ENCODE results near the gene HACE1. TPM values are rescaled to one million over a fixed set of nuclear protein-coding genes. Genes with fewer than 3 reads are reported as not detected.
"Not testable (repeated sequence)": the region's sequence is repeated elsewhere in the genome, so short reads cannot be mapped to it uniquely, and the experiment has no call there.

HACE1 gene
- total RNA-seq, 1 experiment from 2014 or later, result 5.5 TPM

- TF ChIP-seq CTCF (IDR thresholded peaks at IDR 0.05; ENCODE audit: unreplicated experiment), result no peak
These were observed 1.1 kb downstream of the HACE1 start for GRCh38 chr6:104858642-104859041.

DNA sequence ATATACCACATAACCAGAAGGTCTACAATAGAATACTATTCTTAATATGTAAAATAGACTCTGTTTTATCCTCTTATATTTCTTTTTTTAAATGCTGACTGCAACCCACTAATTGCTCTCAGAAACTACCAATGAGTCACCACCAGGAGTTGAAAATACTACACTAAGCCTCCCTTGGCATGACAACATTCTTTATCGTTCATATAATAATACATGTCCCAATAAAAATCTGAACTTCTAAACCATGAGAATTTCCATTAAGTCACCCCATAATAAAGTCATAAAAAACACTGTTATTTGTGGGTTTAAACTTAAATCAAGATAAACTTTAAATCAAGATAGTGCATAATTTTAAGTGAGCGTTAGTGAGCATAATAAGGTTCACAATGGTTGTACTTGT, 4.2 kb downstream of the HACE1 start:
- H3K27ac Mint-ChIP-seq (ENCODE audit: low read depth, unreplicated experiment), result no peak overlapping the region
- peak; percentile 16 for DNase-seq (ENCODE audit: unreplicated experiment)
- peaks cover 8% of the 10 kb centered on the region for H3K4me1 Mint-ChIP-seq (ENCODE audit: insufficient read depth, unreplicated experiment)
- intact Hi-C loops (cut with micrococcal nuclease), result no loop called here
- POLR2A ChIA-PET, result no interaction called here
- no peaks in the 10 kb centered on the region for H3K9me3 Mint-ChIP-seq (ENCODE audit: unreplicated experiment)
- no peak for TF ChIP-seq CTCF (IDR thresholded peaks at IDR 0.05; ENCODE audit: unreplicated experiment)
- no peak overlapping the region for H3K4me3 Mint-ChIP-seq (ENCODE audit: unreplicated experiment)
- H3K36me3 Mint-ChIP-seq (ENCODE audit: insufficient read depth, unreplicated experiment), result peaks cover 11% of the 10 kb centered on the region
- no TSS peak for BruUV-seq (replicated peaks)
- H3K27me3 Mint-ChIP-seq (ENCODE audit: insufficient read depth, unreplicated experiment), result no peaks in the 10 kb centered on the region
- CTCF ChIA-PET, result no interaction called here

More at GRCh38 chr6:104858642-104859041, 1.1 kb downstream of the HACE1 start:
- intact Hi-C loops (cut with micrococcal nuclease), result loop anchor here (2.0 kb wide), 1 partner anchor 68 kb away; no protein-coding TSS in a partner anchor
- H3K9me3 Mint-ChIP-seq (ENCODE audit: unreplicated experiment), result no peaks in the 10 kb centered on the region
- no peaks in the 10 kb centered on the region for H3K36me3 Mint-ChIP-seq (ENCODE audit: insufficient read depth, unreplicated experiment)
- H3K4me3 Mint-ChIP-seq (ENCODE audit: unreplicated experiment), result peak overlapping the region; percentile 88
- peaks cover 8% of the 10 kb centered on the region for H3K4me1 Mint-ChIP-seq (ENCODE audit: insufficient read depth, unreplicated experiment)
- POLR2A ChIA-PET, result interaction anchor here (1.3 to 1.8 kb wide), 4 partner anchors 12 to 218 kb away, joined by 3 to 4 read pairs (median 4); no protein-coding TSS in a partner anchor
- H3K27me3 Mint-ChIP-seq (ENCODE audit: insufficient read depth, unreplicated experiment), result no peaks in the 10 kb centered on the region
- no TSS peak for BruUV-seq (replicated peaks)
- no peak for DNase-seq (ENCODE audit: unreplicated experiment)
- peak overlapping the region; percentile 29 for H3K27ac Mint-ChIP-seq (ENCODE audit: low read depth, unreplicated experiment)
- CTCF ChIA-PET, result interaction anchor here (0.6 to 4.5 kb wide), 4 partner anchors 12 to 331 kb away, joined by 3 to 16 read pairs (median 4); no protein-coding TSS in a partner anchor

DNA sequence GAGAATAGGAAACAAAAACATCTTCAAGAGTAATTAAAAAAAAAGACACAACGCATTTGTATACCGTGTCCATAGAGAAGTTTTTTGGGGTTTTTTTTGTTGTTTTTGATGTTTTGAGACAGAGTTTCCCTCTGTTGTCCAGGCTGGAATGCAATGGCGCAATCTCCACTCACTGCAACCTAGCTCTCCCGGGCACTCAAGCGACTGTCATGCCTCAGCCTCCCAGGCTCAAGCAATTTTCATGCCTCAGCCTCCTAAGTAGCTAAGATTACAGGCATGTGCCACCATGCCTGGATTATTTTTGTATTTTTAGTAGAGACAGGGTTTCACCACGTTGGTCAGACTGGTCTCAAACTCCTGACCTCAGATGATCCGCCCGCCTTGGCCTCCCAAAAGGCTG, 12.0 kb downstream of the HACE1 start:
- H3K27ac Mint-ChIP-seq (ENCODE audit: low read depth, unreplicated experiment); H3K4me1 Mint-ChIP-seq (ENCODE audit: insufficient read depth, unreplicated experiment); BruUV-seq (replicated peaks); intact Hi-C loops (cut with micrococcal nuclease); H3K4me3 Mint-ChIP-seq (ENCODE audit: unreplicated experiment); DNase-seq (ENCODE audit: unreplicated experiment); H3K27me3 Mint-ChIP-seq (ENCODE audit: insufficient read depth, unreplicated experiment); H3K9me3 Mint-ChIP-seq (ENCODE audit: unreplicated experiment): not testable (repeated sequence)
- CTCF ChIA-PET, result interaction anchor here (0.6 to 1.7 kb wide), 3 partner anchors 9 to 58 kb away, joined by 3 to 4 read pairs (median 3); partner anchors contain the start of gene HACE1
- POLR2A ChIA-PET, result interaction anchor here (1.6 kb wide), 1 partner anchor 12 kb away, joined by 3 read pairs; the partner anchor contains the start of gene HACE1
- H3K36me3 Mint-ChIP-seq (ENCODE audit: insufficient read depth, unreplicated experiment), result peaks cover 28% of the 10 kb centered on the region

- Mint-ChIP-seq H3K27ac (ENCODE audit: low read depth, unreplicated experiment) (no peak overlapping the region), H3K4me1 (ENCODE audit: insufficient read depth, unreplicated experiment) (no peaks in the 10 kb centered on the region), H3K4me3 (ENCODE audit: unreplicated experiment) (no peak overlapping the region), H3K9me3 (ENCODE audit: unreplicated experiment) (no peaks in the 10 kb centered on the region), H3K36me3 (ENCODE audit: insufficient read depth, unreplicated experiment) (peaks cover 20% of the 10 kb centered on the region), H3K27me3 (ENCODE audit: insufficient read depth, unreplicated experiment) (no peaks in the 10 kb centered on the region)
- TF ChIP-seq CTCF (IDR thresholded peaks at IDR 0.05; ENCODE audit: unreplicated experiment), result no peak
- POLR2A ChIA-PET, result no interaction called here
- no TSS peak for BruUV-seq (replicated peaks)
- DNase-seq (ENCODE audit: unreplicated experiment), result no peak
- intact Hi-C loops (cut with micrococcal nuclease), result no loop called here
- CTCF ChIA-PET, result no interaction called here
These were observed 16.5 kb downstream of the HACE1 start for GRCh38 chr6:104843229-104843628.

DNA sequence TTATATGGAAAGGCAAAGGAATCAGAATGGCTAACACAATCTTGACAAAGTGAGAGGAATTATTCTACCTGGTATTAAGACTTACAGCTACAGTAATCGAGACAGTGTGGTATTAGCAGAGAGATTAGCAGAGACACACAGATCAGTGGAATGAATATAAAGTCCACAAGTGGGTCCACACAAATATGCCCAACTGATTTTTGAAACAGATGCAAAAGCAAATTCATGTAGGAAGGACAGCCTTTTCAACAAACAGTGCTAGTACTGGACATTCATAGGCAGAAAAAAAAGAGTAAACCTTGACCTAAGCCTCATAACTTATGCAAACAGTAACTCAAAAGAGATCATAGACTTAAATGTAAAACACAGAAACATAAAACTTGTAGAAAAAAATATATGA, 22.6 kb downstream of the HACE1 start:
- peaks cover 26% of the 10 kb centered on the region for H3K36me3 Mint-ChIP-seq (ENCODE audit: insufficient read depth, unreplicated experiment)
- H3K27ac Mint-ChIP-seq (ENCODE audit: low read depth, unreplicated experiment), result no peak overlapping the region
- BruUV-seq (replicated peaks), result no TSS peak
- H3K4me3 Mint-ChIP-seq (ENCODE audit: unreplicated experiment), result no peak overlapping the region
- ChIA-PET POLR2A (no interaction called here), CTCF (no interaction called here)
- H3K9me3 Mint-ChIP-seq (ENCODE audit: unreplicated experiment), result no peaks in the 10 kb centered on the region
- H3K27me3 Mint-ChIP-seq (ENCODE audit: insufficient read depth, unreplicated experiment), result no peaks in the 10 kb centered on the region
- intact Hi-C loops (cut with micrococcal nuclease), result no loop called here
- DNase-seq (ENCODE audit: unreplicated experiment), result no peak
- no peak for TF ChIP-seq CTCF (IDR thresholded peaks at IDR 0.05; ENCODE audit: unreplicated experiment)
- no peaks in the 10 kb centered on the region for H3K4me1 Mint-ChIP-seq (ENCODE audit: insufficient read depth, unreplicated experiment)

DNA sequence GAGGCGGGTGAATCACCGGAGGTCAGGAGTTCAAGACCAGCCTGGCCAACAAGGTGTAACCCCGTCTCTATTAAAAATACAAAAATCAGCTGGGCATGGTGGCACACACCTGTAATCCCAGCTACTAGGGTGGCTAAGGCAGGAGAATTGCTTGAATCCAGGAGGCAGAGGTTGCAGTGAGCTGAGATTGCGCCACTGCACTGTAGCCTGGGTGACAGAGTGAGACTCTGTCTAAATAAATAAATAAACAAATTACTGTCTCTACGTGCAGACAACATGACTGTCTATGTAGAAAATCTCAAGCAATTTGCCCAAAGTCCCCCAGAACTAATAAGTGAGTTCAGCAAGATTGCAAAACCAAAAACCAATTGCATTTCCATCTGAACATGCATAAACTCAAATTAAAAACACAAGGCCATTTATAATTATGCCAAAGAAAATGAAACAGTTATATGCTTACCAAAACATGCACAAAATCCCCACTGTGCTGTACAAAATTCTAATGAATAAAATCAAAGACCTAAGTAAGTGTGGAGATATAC, 23.2 kb downstream of the HACE1 start:
- peaks cover 31% of the 10 kb centered on the region for H3K36me3 Mint-ChIP-seq (ENCODE audit: insufficient read depth, unreplicated experiment)
- H3K9me3 Mint-ChIP-seq (ENCODE audit: unreplicated experiment); H3K27ac Mint-ChIP-seq (ENCODE audit: low read depth, unreplicated experiment); intact Hi-C loops (cut with micrococcal nuclease); POLR2A ChIA-PET; BruUV-seq (replicated peaks); H3K27me3 Mint-ChIP-seq (ENCODE audit: insufficient read depth, unreplicated experiment); H3K4me3 Mint-ChIP-seq (ENCODE audit: unreplicated experiment); H3K4me1 Mint-ChIP-seq (ENCODE audit: insufficient read depth, unreplicated experiment); CTCF ChIA-PET; DNase-seq (ENCODE audit: unreplicated experiment): not testable (repeated sequence)
